ENCODE data around the gene ERICH6B. TPM values are rescaled to one million over a fixed set of nuclear protein-coding genes. Genes with fewer than 3 reads are reported as not detected.

ERICH6B gene
- total and polyA plus RNA-seq, 7 donors: not detected

- DNase-seq: no peak
- peaks cover 0 to 69% (median 29%) of the 10 kb centered on the region in 4 donors for H3K36me3 ChIP-seq
Observed at GRCh38 chr13:45521297-45521696, 94.2 kb downstream of the ERICH6B start.

GRCh38 chr13:45519493-45519892 is 96.0 kb downstream of the ERICH6B start:
- Histone ChIP-seq H3K4me3 (no peak overlapping the region), H3K27me3 (no peaks in the 10 kb centered on the region), H3K4me1 (no peaks in the 10 kb centered on the region), H3K36me3 (peaks cover 0 to 80% (median 36%) of the 10 kb centered on the region in 4 donors), H3K27ac (no peak overlapping the region), H3K9me3 (no peaks in the 10 kb centered on the region)
- DNase-seq: no peak
- TF ChIP-seq POLR2A (IDR thresholded peaks at IDR 0.05): no peak
- TF ChIP-seq CTCF (IDR thresholded peaks at IDR 0.05): no peak
- TF ChIP-seq POLR2AphosphoS5 (IDR thresholded peaks at IDR 0.05): no peak
- no peak for TF ChIP-seq EP300 (IDR thresholded peaks at IDR 0.05)
- WGBS, 2 donors: 79% methylated on average over 4 of the region's 4 CpGs
- intact Hi-C loops (cut with DNase I): no loop called here

More at GRCh38 chr13:45521297-45521696, 94.2 kb downstream of the ERICH6B start:
- H3K9me3 ChIP-seq: no peaks in the 10 kb centered on the region
- H3K27ac ChIP-seq: no peak overlapping the region
- intact Hi-C loops (cut with DNase I): no loop called here
- WGBS, 2 donors: 84 to 88% methylated on average over 4 of the region's 4 CpGs
- H3K4me1 ChIP-seq: no peaks in the 10 kb centered on the region
- H3K4me3 ChIP-seq: no peak overlapping the region
- no peaks in the 10 kb centered on the region for H3K27me3 ChIP-seq
- no peak for TF ChIP-seq CTCF (IDR thresholded peaks at IDR 0.05)
- no peak for TF ChIP-seq EP300 (IDR thresholded peaks at IDR 0.05)
- TF ChIP-seq POLR2AphosphoS5 (IDR thresholded peaks at IDR 0.05): no peak
- no peak for TF ChIP-seq POLR2A (IDR thresholded peaks at IDR 0.05)

GRCh38 chr13:45518525-45519245 is 96.9 kb downstream of the ERICH6B start:
- Histone ChIP-seq H3K27ac (no peak overlapping the region), H3K36me3 (peaks cover 0 to 77% (median 37%) of the 10 kb centered on the region in 4 donors)
- no peak for DNase-seq

GRCh38 chr13:45516757-45517156 is 98.8 kb downstream of the ERICH6B start:
- H3K27ac ChIP-seq: no peak overlapping the region
- intact Hi-C loops (cut with DNase I): no loop called here
- H3K9me3 ChIP-seq: no peaks in the 10 kb centered on the region
- no peaks in the 10 kb centered on the region for H3K4me1 ChIP-seq
- peaks cover 0 to 86% (median 46%) of the 10 kb centered on the region in 4 donors for H3K36me3 ChIP-seq
- H3K27me3 ChIP-seq: no peaks in the 10 kb centered on the region
- no peak for TF ChIP-seq CTCF (IDR thresholded peaks at IDR 0.05)
- TF ChIP-seq POLR2A (IDR thresholded peaks at IDR 0.05): no peak
- no peak for TF ChIP-seq EP300 (IDR thresholded peaks at IDR 0.05)
- no peak for TF ChIP-seq POLR2AphosphoS5 (IDR thresholded peaks at IDR 0.05)
- no peak for DNase-seq
- 82 to 85% methylated on average over 2 of the region's 2 CpGs for WGBS, 2 donors
- no peak overlapping the region for H3K4me3 ChIP-seq

More at GRCh38 chr13:45518525-45519245, 96.9 kb downstream of the ERICH6B start:
- no peak overlapping the region for H3K4me3 ChIP-seq
- WGBS, 2 donors: 70 to 79% methylated on average over 4 of the region's 4 CpGs
- TF ChIP-seq POLR2A (IDR thresholded peaks at IDR 0.05) (no peak), EP300 (IDR thresholded peaks at IDR 0.05) (no peak), CTCF (IDR thresholded peaks at IDR 0.05) (no peak), POLR2AphosphoS5 (IDR thresholded peaks at IDR 0.05) (no peak)
- no peaks in the 10 kb centered on the region for H3K27me3 ChIP-seq
- intact Hi-C loops (cut with DNase I): no loop called here
- H3K4me1 ChIP-seq: no peaks in the 10 kb centered on the region
- no peaks in the 10 kb centered on the region for H3K9me3 ChIP-seq

Measured in sigmoid colon (tissue), 7 donors.